NOMO-1 treated with dmso at 0.1 percent for 144 hours (cell line): ENCODE results near the gene PIEZO2.
"Not testable (repeated sequence)": the region's sequence is repeated elsewhere in the genome, so short reads cannot be mapped to it uniquely, and the experiment has no call there.

Source experiments
- DNase-seq: peaks from one replicate; lab custom pipeline; 2025; ENCODE audit not compliant: unreplicated experiment; lab: John Stamatoyannopoulos, UW

Gene PIEZO2

DNA sequence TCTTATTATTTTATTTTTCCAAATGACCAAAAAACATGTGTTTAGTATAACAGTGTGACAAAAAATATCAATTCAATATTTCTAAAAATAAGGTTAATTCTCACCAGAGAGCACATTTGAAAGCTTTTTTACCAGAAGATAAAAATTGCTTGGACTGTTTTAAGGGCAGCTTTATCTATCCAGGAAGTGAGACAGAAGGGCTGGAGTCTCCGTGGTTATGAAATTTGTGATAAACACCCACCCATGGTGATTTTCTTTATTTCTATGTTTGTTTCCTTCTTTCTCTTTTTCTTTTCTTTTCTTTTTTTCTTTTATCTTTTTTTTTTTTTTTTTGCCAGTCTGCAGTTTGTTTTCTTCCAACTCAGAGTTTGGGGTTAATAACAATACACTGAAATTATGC lies 298.5 kb downstream of the PIEZO2 start:
- no peak for DNase-seq

DNA sequence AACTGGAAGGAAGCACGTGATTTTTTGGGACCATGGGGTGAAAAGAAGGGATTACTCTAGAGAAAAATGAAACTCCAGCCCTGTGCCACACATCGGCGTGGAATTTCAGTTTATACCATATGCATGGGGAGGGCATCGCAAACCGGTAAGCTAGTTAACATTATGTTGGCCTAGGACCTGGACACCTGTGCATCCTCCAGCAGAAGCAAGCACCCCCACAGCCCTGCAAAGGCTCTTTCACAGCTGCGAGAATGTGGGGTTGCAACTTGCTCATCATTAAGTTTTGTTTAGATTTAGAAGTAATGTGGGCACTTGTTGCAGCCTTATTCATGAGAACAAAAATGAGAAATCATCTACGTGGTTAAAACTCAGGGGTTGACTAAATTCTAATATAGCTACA lies 299.2 kb downstream of the PIEZO2 start:
- DNase-seq, result no peak

DNA sequence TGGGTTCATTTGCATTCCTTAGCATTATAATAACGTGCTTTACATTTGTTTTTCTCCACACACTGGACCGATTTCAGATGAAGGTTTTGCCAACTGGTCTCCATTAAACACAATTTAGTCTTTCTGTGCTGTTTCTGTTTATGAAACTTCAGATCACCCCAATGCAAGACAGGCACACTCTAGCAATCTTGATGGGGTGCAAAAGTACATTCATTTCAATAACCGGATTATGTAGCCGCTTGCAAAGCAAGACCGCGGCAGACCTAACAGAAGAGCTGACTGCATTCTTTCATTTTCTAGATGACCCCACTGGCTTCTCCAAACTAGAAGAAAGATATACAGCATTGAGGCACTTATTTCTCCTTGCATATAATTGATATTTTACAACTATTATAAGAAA lies 301.5 kb downstream of the PIEZO2 start:
- DNase-seq, result no peak

DNA sequence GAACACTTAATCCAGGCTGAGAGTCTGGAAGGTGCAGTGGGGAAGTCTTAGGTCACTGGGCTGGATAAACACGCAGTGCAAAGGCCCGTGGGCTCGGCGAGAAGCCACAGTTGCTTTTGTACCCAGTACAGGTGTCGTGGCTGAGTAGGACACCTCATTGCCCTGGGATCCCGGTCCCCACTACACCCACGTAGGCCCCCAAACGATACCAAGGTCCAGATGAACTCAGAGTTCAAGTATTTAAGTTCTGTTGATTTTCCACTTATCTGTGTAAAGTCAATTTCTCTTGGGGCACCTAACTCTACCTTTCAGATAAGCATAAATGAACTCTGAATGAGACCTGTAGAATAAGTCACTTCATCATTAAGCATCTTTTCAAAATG lies 302.0 kb downstream of the PIEZO2 start:
- no peak for DNase-seq

DNA sequence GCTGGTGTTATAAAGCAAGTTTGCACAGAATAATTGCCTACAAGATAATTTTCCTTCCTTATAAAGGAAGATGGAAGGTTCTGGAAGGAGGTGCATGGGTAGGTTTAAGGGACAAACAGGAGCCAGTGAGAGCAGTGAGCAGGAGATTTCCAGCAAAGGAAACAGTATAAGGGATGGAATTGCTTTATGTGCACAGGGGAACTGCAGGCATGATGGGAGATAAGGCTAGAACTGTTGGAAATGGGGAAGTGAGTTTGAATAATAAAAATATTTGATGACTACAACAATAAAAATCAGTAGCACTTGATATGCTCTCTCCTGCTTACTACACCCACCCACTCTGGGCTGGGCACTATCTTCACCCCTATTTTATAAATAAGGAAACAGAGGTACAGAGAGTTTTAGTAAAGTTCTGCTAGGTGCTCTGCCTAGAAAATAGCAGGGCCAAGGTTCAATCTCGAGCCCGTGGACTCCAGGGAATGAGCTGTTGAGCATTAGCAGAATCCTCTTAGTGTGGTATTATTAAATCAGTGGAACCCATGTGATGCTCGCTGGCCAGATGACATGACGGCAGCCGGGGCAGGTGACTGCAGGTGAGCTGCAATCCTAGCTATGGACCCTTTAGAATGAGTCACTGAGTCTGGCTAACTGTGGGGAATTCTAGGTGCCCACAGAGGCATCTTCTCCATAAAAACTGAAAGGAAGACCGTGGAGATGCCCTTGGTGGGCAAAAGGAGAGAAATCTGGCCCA lies 302.5 kb downstream of the PIEZO2 start:
- no peak for DNase-seq

DNA sequence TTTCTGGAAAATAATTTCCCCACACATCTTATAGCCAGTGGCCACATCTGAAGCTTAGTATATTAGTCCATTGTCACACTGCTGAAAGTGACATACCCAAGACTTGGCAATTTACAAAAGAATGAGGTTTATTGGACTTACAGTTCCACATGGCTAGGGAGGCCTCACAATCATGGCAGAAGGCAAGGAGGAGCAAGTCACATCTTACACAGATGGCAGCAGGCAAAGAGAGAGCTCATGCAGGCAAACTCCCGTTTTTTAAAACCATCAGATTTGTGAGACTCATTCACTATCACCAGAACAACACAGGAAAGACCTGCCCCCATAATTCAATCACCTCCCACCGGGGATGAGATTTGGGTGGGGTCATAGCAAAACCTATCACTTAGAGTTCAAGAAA lies 303.3 kb downstream of the PIEZO2 start:
- not testable (repeated sequence) for DNase-seq

DNA sequence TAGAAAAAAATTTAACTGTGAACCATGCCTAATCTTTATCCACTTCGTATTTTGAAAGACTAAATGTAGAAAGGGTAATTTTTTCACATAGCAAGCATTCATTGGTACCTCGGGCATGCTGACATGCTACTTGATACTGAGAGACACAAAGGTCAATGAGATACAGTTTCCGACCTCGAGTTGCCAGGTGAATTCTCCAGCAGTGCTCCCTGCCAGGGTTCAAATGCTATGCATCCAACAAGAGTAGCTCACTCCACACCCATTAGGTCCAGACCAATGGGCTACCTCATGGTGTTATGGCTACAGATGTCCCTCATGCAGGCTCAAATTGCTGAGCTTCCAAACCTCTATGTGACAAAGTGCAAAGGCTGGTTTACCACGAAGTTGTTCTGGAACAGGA lies 305.8 kb downstream of the PIEZO2 start:
- DNase-seq, result no peak

DNA sequence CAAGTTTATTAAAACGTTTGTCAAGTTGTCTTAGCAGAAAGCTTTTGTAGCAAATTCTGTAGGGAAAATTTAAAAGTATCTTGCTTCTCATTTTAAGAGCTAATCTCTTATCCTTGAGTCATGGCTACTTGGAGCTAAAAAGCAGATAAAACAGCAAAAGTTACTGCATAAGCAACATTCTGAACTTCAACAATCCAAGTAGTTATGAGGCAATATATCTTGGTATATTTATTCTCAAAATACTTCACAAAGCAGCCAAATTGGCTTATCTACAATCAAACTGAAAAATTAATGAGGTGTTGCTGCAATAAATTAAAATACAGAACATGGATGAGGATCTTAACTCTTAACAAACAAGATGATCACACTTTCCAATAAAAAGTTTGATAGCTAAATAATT lies 306.5 kb downstream of the PIEZO2 start:
- no peak for DNase-seq

DNA sequence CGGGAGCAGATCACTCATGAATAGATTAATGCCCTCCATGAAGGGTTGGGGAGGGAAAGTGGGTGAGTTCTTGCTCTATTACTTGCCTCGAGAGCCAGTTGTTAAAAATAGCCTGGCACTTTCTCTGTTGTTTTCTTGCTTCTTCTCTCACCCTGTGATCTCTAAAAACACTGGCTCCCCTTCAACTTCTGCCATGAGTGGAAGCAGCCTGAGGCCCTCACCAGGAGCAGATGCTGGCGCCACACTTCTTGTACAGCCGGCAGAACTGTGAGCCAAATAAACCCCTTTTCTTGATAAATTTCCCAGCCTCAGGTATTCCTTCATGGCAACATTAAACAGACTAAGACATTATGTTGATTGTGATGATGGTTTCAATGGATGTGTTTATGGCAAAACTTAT lies 307.0 kb downstream of the PIEZO2 start:
- no peak for DNase-seq

DNA sequence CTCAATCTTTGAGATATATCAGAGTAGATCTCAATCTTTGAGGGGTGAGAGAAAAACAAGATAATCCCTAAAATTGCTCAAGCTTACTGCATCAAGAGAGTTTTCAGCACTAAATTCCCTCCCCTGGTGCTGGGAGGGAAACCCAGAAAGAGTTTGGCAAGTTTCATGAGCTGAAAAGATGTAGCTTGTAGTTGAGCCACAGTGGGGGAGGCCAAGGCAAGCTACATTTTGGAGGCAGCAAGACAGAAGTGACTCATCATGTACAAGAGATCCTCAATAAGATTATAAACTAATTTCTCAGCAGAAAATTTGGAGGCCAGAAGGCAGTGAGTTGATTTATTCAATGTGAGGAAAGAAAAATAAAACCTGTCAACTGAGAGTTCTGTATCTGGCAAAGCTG lies 308.2 kb downstream of the PIEZO2 start:
- DNase-seq, result no peak

DNA sequence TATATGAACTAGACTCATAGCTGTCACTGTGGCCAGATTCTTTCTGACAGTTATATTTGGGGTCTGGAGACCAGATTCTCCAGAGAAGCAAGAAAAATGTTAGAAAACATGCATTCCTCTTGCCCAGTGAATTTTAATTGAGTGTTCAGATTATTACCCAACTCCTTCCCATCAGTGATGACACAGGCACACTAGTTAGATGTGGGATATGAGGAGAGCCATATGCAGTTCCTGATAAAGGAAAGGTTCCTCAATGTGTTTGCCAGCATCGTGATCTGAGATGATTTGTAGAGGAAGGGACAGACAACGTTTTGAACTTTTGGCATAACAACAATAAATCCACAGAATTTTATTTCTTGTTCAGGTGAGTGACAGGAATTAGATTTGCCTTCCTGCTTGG lies 308.6 kb downstream of the PIEZO2 start:
- DNase-seq, result no peak

DNA sequence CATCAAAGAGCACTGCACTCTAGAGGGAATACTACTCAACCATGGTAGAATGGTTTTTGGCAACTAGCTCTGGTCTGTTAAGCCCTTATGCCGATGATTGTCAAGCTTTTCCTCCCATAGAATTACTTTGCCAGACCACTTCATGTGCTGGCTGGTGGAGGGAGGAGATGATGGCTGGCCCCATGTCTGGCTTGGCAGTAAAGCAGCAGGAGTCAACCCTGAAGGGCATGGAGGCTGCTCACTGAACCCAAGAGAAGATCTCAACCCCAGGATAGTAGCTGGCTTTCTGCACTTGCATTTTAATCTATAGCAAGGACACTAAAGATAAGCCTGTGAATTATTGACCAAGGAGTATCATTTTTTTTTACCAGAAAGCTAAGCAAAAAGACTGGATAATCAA lies 309.9 kb downstream of the PIEZO2 start:
- DNase-seq, result no peak

DNA sequence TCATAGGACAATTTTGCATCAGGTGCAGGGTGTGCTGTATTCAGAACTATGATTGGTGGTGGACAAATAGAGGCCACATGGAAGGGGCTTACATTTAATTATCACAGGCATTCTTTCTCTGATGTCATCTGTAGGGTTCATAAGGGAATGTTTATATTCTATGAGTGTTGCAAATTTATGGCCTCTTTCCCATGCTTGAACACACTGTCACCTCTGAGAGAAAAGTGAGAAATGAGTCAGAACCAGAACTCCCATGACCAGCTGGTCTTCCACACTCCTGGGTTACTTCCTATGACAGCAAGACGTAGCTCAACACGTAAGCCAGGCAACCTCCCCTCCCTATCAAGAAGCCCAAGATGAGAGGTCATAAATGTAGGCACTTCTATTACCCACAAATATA lies 310.8 kb downstream of the PIEZO2 start:
- DNase-seq, result no peak

DNA sequence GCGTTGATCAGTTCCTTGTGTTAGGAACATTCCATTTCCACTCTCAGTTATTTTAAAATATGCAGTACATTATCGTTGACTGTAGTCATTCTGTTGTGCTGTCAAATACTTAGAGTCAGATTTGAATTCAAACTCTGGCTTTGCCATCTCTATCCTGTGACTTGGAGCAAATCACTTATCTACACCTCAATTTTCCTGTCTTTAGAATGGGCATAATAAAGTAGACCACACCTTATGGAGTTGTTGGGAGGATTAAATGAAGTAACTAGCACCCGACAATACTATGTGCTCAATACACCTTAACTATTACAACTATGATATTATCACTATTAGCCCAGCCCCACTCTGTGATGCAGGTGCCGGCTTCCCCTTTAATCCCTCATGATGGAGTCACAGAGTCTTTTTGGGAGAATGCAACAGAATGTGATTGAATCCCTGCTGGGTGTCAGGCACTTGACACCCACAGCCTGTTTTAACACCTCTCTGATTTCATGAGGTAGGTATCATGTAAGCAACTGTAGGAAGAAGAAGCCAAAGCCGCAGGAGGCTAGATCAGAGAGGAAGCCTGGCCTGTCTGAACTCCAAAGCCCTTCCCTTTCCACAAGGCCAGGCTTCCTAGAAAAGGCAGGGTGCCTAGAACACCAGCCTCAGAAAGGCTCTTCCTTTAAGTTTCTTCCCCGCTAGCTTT lies 315.1 kb downstream of the PIEZO2 start:
- DNase-seq, result no peak

DNA sequence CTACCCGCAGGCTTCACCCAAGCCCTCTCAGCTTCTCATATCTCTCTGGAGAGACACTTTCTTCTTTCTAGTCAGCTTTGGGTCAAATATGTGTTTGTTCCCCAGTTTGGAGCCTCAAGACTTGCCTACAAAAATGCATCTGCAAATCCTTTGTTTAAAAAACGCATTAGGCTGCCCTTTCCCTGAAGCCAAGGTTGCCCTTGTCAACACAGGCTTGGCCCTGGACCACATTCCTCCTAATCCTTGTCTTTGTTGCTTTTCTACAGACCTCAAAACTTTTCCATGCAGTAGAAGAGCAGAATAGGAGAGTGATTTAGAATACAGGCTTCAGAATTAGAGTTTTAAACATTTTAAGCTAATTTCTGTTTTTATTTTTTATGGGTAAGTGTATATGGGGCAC lies 315.7 kb downstream of the PIEZO2 start:
- no peak for DNase-seq

DNA sequence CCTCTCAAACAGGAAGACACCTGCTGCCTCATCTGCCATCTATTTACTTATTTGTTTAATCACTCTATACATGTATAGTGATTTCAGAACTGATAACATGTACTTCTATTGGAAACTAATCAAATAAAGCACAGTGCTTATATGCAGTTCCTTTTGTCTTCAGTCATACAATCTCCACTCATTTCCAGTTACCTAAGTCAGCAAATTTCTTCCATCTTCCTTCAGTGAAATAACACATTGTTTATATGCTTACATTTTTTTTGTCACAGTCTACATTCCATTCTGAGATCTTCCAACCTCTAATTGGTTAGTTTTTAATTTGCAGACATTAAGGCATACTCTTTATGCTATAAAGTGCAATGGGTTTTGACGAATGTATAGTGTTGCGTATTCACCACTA lies 323.0 kb downstream of the PIEZO2 start:
- DNase-seq, result no peak

DNA sequence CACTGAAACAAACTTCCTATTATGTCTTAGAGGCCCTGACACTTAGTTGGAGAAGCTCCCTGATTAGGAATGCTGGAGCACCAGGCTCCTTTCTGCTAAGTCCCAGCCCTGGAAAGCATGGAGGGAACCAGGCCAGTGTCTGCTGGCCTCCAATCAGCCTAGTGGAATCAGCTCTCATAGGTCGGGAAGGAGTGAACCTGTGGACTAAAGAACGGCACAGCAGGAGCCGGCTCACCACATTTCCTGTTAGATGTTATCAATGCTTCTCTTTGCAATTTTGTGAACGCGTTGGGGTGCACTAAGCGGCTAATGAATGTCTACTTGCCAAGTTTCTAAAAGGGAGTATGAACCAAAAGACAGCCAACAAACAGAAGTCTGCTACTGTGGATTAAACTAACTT lies 326.9 kb downstream of the PIEZO2 start:
- DNase-seq, result no peak

DNA sequence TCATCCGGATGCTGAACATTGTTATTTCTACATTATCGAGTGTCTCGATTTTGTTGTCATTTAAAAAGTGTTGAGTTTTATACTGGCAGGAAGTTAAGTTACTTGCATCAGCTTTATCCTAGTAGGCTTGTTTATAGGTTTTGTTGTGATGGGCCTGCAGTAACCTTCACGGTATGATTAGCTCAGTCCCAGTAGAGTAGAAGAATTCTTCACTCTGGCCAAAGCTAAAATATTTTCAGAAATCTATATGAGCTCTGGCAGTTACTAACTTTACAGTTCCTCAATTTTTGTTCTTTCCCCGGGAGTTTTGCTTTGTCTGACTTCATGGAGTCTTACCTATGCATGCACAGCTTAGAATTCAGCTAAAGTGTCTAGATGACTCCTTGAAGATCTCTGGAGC lies 328.7 kb downstream of the PIEZO2 start:
- no peak for DNase-seq

DNA sequence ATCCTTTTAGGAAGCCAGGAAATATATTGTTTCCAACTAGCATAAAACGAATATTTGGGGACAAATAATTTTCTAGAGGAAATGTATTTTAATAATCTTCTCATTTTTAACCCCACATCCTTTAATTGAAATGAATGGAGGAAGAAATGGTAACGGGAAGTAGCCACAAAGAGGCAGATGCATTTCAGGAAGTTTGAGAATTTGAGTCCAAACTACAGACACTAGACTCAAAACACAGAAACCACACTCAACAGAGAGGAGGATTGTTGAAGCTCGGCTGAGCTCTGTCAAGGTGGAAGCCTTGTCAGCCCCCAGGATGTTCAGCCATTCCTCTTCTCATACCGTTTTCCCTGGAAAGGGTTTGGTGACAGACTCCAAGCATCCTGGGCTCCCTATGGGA lies 335.0 kb downstream of the PIEZO2 start:
- no peak for DNase-seq

DNA sequence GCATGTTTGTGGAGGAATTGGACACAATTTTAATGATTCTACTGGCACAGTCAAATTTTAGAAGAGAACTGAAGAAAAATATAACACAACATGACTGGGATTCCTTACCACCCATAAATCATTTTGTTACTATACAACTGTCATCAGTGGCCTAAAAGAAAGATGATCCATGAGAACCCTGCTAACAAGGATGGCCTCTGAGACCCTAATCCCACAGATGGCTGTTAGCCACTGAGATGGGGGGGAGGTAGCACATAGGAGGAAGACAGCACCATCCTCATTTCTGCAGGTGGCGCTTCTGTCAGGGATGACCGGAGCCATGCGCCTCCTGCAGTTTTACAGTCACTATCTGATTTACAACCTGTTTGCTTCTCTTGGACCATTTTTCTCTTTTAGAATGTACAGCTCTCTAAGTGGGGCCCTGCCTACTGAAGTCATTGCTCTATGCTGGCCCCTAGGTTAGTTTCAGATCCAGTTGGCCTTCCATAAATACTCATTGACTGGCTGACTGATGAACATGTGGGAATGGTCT lies 343.7 kb downstream of the PIEZO2 start:
- DNase-seq, result no peak

DNA sequence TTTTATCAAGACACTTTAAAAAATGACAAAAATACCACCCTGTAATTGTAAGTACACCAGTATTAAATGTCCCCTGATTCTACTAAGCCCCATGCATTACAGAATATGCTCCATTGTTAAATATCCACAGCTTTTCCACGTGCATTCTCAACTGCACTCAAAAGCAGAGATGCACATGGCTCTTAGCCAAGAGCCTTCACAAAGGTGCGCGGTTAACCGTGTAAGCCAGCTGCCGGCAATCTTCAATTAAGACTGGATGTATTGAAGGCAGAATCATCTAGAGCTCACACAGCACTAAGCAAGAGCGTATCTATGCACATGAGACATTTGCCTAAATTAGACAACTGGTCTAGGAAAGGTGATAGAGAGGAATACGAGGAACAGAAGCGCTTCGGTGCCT lies 345.2 kb downstream of the PIEZO2 start:
- no peak for DNase-seq

DNA sequence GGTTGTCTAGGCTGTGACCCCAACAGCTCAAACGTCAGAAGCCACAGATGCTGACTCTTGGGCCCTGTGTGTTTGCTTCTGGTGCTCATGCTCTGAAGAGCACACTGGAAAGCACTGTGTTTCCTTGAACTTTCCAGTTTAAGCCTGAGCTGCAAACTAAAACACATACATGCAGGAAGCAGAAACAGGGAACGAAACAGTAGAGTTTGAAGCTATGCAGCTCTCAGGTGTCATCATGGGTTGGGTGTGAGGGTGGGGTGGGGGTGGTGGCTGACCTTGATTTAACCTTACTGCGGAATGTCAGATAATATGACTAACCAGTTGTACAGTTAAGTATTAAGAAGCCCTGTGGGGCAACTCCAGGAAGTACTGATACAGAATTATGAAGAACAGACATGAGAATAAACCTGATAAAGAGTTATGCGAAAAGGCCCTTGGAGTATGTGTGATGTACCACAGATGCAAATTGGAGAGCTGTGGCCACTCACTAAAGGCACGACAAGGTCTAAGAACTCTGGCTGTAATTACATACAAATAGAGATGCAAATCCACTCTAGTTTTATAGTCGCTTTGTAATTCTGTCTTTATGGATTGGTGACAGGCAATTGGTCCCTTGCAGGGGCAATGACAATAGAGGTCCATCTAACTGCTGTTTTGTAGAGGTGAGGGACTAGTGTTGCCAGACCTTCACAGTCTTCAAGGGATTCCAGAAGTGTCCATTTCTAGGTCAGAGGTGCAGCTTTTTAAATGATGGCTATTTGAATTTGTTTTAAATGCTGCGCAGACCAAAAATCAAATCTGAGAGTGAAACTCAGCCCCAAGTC lies 350.4 kb downstream of the PIEZO2 start:
- no peak for DNase-seq
